Esophagus mucosa (tissue), 1 donor: ENCODE results near the gene IGF2R. TPM values are rescaled to one million over a fixed set of nuclear protein-coding genes. Genes with fewer than 3 reads are reported as not detected.
"Not testable (repeated sequence)": the region's sequence is repeated elsewhere in the genome, so short reads cannot be mapped to it uniquely, and the experiment has no call there.

ENCODE experiments used
- ATAC-seq: fragments of 200-7000 bp; cut with Tn5 transposase; one replicate; pipeline ENCODE4 v1.9.1; 2020
- total RNA-seq: library from RNA; stranded (reverse); gene quantifications from one replicate; pipeline ENCODE4 v1.2.4, GENCODE V29; 2023
- donor health status: DM: yes; HTN: yes; CAD: no.

IGF2R gene
- total RNA-seq, 1 donor from 2014 or later: 53.5 TPM

GRCh38 chr6:159997498-159998101, 28.7 kb downstream of the IGF2R start:
- ATAC-seq: no peak

GRCh38 chr6:159998538-159998937, 29.7 kb downstream of the IGF2R start:
- no peak for ATAC-seq

GRCh38 chr6:159999240-159999671, 30.4 kb downstream of the IGF2R start:
- no peak for ATAC-seq

GRCh38 chr6:160000280-160000704, 31.4 kb downstream of the IGF2R start:
- ATAC-seq: peak; percentile 62

- not testable (repeated sequence) for ATAC-seq
These were observed 32.1 kb downstream of the IGF2R start for GRCh38 chr6:160000893-160001427.

GRCh38 chr6:160002882-160003281, 34.0 kb downstream of the IGF2R start:
- no peak for ATAC-seq

- ATAC-seq: no peak
These were observed 35.1 kb downstream of the IGF2R start for GRCh38 chr6:160004018-160004417.

GRCh38 chr6:160004419-160005175, 35.7 kb downstream of the IGF2R start:
- no peak for ATAC-seq

- no peak for ATAC-seq
These were observed 36.3 kb downstream of the IGF2R start for GRCh38 chr6:160005211-160005610.

GRCh38 chr6:160005861-160006540, 37.1 kb downstream of the IGF2R start:
- peak; percentile 47 for ATAC-seq

- peak; percentile 65 for ATAC-seq
These were observed 38.3 kb downstream of the IGF2R start for GRCh38 chr6:160007145-160007544.

- ATAC-seq: no peak
These were observed 38.7 kb downstream of the IGF2R start for GRCh38 chr6:160007611-160008010.

- ATAC-seq: no peak
These were observed 41.2 kb downstream of the IGF2R start for GRCh38 chr6:160010067-160010466.

- no peak for ATAC-seq
These were observed 45.3 kb downstream of the IGF2R start for GRCh38 chr6:160013987-160014868.

GRCh38 chr6:160014869-160015182, 45.9 kb downstream of the IGF2R start:
- no peak for ATAC-seq

GRCh38 chr6:160015778-160016684, 47.1 kb downstream of the IGF2R start:
- ATAC-seq: peak; percentile 93

GRCh38 chr6:160022101-160022500, 53.2 kb downstream of the IGF2R start:
- ATAC-seq: no peak

GRCh38 chr6:160022793-160023192, 53.9 kb downstream of the IGF2R start:
- peak; percentile 48 for ATAC-seq

GRCh38 chr6:160024152-160024551, 55.3 kb downstream of the IGF2R start:
- ATAC-seq: no peak

- ATAC-seq: no peak
These were observed 58.2 kb downstream of the IGF2R start for GRCh38 chr6:160027076-160027475.

GRCh38 chr6:160027931-160028330, 59.0 kb downstream of the IGF2R start:
- ATAC-seq: no peak
